Measurements from ENCODE around the gene KRT25.

- TF ChIP-seq CTCF (IDR thresholded peaks at IDR 0.05 in 2 of 3, conservative IDR thresholded peaks at IDR 0.05 in 1 of 3; ENCODE audit: borderline replicate concordance in 1 of 3, insufficient read depth in 1 of 3, low read depth in 2 of 3, low read length in 2 of 3) (no peak), YY1 (IDR thresholded peaks at IDR 0.05; ENCODE audit: extremely low read depth, insufficient replicate concordance, low read depth, low read length) (no peak)
Observed at GRCh38 chr17:40793832-40794231, 38.7 kb upstream of the KRT25 start.

Data from HCT116 (cell line).